Measurements from ENCODE around the gene GRID1.
A peak's percentile ranks its signal among the peaks of the same experiment; 100 is the strongest.

Gene GRID1

DNA sequence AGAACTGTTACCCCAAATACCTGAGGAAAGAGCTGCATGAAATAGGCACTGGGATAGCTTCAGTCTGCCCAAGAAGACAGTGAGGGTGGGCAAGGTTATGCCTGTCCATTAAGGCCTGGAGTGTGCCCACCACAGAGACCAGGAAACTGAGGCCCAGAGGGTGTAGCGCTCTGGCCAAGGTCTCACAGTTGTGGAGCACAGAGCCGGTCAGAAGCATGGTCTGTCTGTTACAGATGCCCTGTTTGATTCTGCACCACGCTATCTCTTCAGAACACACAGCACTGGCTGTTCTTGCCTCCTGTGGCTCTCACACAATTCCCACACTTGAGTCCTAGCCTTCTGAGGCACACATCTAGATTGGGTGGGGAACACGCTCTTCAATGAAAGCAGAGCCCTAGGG lies 261.4 kb downstream of the GRID1 start:
- TF ChIP-seq, protein P1, sequence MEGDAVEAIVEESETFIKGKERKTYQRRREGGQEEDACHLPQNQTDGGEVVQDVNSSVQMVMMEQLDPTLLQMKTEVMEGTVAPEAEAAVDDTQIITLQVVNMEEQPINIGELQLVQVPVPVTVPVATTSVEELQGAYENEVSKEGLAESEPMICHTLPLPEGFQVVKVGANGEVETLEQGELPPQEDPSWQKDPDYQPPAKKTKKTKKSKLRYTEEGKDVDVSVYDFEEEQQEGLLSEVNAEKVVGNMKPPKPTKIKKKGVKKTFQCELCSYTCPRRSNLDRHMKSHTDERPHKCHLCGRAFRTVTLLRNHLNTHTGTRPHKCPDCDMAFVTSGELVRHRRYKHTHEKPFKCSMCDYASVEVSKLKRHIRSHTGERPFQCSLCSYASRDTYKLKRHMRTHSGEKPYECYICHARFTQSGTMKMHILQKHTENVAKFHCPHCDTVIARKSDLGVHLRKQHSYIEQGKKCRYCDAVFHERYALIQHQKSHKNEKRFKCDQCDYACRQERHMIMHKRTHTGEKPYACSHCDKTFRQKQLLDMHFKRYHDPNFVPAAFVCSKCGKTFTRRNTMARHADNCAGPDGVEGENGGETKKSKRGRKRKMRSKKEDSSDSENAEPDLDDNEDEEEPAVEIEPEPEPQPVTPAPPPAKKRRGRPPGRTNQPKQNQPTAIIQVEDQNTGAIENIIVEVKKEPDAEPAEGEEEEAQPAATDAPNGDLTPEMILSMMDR (IDR thresholded peaks at IDR 0.05; ENCODE audit: insufficient read depth, low read depth, low read length, missing control alignments), result no peak
- DNase-seq (ENCODE audit: low read depth), result no peak

DNA sequence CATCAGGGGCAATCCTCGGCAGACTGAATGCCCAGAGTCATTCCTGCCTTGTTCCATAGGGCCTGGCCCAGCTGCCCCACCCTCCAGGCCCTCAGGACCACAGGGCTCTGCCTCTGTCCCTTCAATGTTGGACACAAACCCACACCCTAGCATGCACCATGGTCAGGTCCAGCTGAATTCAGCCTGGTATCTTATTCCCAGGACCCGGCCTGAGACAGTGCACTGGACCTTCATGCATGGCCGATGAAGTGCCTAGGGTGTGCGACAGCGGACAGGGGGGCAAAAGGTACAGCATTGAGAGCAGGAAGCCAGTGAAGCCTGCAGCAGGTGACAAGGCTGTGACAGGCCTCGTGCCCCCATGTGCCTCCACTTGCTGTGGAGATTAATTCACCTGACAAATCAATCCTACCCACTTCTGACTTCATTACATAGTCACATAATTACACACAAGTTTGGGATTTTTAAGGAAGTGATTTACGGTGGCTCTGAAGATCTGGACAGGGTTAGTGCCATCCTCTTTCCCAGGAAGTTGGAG lies 261.9 kb downstream of the GRID1 start:
- no peak for DNase-seq (ENCODE audit: low read depth)
- no peak overlapping the region for H3K4me3 ChIP-seq (ENCODE audit: low read length)
- TF ChIP-seq, protein P1 (IDR thresholded peaks at IDR 0.05; ENCODE audit: insufficient read depth, low read depth, low read length, missing control alignments), result no peak

More for the DNA sequence above, 261.4 kb downstream of the GRID1 start:
- H3K4me3 ChIP-seq (ENCODE audit: low read length), result no peak overlapping the region

DNA sequence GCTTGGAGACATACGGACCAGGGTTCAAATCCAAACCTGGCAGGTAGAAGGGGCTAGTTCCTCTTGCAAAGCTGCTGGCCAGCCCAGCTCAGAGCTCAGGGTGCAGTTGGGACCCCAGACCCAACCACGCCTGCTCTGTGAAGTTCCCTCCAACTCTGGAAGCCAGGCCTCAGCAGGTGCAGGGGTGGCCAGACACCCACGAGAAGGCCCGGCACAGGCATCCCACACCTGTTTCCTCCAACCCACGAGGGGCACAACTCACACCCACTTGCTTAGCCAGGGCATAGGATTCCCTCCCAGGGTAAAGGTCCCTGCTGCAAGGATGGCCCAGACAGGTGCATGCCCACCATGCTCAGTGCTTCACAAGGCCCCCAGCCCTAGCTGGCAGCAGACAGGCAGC lies 262.4 kb downstream of the GRID1 start:
- DNase-seq (ENCODE audit: low read depth), result no peak
- TF ChIP-seq, protein P1 (IDR thresholded peaks at IDR 0.05; ENCODE audit: insufficient read depth, low read depth, low read length, missing control alignments), result no peak
- H3K4me3 ChIP-seq (ENCODE audit: low read length), result no peak overlapping the region

DNA sequence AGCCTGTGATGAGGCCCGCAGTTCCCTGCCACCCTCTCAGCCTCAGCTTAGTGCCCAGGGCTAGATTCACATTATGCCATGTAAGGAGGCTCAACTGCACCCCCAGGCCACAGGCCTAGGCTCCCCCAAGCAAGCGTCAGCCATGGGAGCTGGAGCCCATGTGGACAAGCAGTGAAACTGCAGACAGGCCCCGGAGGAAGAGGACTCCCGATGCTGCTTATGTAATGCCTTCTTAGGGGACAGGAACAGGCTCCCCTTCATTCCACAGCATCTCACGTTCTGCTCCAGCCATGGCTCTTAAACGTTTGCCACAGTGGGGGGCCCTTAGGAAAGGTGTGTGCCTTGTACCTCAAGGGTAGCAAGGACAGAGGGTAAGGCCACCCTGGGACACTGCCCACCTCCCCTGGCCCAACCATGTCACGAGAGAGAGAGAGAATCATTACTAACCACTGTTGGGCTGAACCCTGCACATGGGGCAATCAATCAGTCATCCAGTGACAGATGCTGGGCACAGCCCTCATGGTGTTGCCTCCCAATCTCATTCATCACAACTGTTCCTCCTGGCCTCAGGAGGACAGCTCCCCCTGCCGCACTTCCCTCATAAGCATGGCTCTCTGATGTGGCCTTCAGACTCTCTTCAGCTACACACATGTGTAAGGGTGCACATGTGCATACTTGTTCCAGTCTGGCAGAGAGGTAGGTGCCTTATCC lies 263.0 kb downstream of the GRID1 start:
- TF ChIP-seq, protein P1 (IDR thresholded peaks at IDR 0.05; ENCODE audit: insufficient read depth, low read depth, low read length, missing control alignments), result no peak
- H3K4me3 ChIP-seq (ENCODE audit: low read length), result no peak overlapping the region
- no peak for DNase-seq (ENCODE audit: low read depth)

DNA sequence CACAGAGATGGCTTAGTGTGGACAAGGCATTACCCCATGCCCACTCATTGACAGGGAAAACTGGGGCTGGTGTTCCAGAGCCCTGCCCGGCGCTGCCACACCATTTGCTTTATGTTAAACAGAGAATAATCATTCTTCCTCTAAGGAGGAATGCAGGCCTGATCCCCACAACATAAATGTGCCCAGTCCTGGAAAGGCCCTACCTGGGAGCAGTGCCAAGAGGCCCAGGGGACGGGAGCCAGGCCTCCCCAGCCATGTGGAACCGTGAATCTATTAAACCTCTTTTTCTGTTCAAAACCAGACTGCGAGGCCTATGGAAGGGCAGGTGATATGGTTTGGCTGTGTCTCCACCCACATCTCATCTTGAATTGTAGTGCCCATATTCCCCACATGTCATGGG lies 264.1 kb downstream of the GRID1 start:
- H3K4me3 ChIP-seq (ENCODE audit: low read length), result no peak overlapping the region
- TF ChIP-seq, protein P1 (IDR thresholded peaks at IDR 0.05; ENCODE audit: insufficient read depth, low read depth, low read length, missing control alignments), result no peak
- no peak for DNase-seq (ENCODE audit: low read depth)

DNA sequence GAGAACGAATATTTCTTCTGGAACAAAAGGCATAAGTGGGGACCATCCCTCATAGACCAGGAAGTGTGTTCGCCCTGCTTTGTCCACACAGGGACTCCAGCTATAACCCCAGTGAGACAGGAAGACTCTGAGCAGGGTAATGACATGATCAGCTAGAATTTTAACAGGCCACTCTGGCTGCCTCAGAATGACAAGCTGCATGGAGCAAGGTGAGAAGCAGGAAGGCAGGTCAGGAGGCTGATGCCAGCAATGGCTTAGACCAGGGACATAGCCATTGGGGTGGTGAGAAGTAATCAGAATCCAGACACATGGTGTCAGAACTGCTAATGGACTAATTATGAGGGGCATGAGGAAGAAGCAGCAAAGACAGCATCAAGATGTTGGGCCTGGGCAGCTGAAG lies 264.6 kb downstream of the GRID1 start:
- H3K4me3 ChIP-seq (ENCODE audit: low read length), result no peak overlapping the region
- no peak for DNase-seq (ENCODE audit: low read depth)
- TF ChIP-seq, protein P1 (IDR thresholded peaks at IDR 0.05; ENCODE audit: insufficient read depth, low read depth, low read length, missing control alignments), result no peak

DNA sequence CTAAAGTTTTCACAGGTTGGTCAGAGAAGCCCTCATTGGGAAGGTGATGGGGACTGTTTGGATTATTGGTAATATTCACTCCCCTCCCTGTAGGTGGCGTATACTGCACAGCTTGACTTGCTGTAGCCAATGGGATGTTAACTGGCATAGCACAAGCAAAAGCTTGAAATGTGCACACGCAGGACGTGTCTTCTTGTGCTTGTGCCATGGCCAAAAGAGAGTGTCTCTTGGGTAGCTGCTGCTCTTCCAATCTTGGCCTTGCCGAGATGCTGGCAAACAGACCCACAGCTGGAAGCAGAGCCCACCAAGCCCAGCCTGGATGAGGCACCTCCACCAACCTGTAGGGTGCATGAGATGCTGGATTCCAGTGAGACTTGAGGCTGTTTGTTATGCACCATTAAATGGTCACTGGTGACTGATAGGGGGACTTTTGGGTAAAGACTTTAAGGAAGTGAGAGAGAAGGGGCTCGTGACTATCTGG lies 266.0 kb downstream of the GRID1 start:
- TF ChIP-seq, protein P1 (IDR thresholded peaks at IDR 0.05; ENCODE audit: insufficient read depth, low read depth, low read length, missing control alignments), result peak; percentile 29
- H3K4me3 ChIP-seq (ENCODE audit: low read length), result no peak overlapping the region
- DNase-seq (ENCODE audit: low read depth), result peak; percentile 7
